Measurements from ENCODE around the gene SHOC2. TPM values are rescaled to one million over a fixed set of nuclear protein-coding genes. Genes with fewer than 3 reads are reported as not detected.

Gene SHOC2
- total RNA-seq, 1 donor from 2014 or later, result 40.4 TPM

DNA sequence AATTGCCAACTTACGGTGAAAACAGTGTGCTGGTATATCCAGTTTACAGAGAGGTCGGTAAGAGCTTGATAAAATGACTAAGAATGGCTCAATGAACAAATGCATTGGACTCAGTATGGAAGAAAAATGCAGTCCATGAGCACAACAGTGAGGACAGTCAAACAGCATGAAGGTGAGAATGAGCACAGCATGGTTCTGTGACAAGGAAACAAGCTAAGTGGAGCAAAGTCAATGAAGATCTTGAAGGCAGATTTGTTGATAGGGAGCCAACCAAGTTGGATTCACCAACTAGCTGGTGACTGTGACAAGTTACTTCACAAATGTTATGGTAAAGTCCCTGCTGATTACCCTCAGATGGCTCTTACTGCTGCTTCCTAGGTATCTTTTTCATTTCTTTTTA lies 75.9 kb downstream of the SHOC2 start:
- Mint-ChIP-seq H3K27ac (no peak overlapping the region), H3K27me3 (ENCODE audit: low read depth) (no peaks in the 10 kb centered on the region), H3K9me3 (no peaks in the 10 kb centered on the region), H3K36me3 (peaks cover 14% of the 10 kb centered on the region), H3K4me3 (no peak overlapping the region), H3K4me1 (peaks cover 4% of the 10 kb centered on the region)
- no peak for DNase-seq (ENCODE audit: low spot score in 2 of 2, unreplicated experiment in 2 of 2)
- TF ChIP-seq, protein P1, sequence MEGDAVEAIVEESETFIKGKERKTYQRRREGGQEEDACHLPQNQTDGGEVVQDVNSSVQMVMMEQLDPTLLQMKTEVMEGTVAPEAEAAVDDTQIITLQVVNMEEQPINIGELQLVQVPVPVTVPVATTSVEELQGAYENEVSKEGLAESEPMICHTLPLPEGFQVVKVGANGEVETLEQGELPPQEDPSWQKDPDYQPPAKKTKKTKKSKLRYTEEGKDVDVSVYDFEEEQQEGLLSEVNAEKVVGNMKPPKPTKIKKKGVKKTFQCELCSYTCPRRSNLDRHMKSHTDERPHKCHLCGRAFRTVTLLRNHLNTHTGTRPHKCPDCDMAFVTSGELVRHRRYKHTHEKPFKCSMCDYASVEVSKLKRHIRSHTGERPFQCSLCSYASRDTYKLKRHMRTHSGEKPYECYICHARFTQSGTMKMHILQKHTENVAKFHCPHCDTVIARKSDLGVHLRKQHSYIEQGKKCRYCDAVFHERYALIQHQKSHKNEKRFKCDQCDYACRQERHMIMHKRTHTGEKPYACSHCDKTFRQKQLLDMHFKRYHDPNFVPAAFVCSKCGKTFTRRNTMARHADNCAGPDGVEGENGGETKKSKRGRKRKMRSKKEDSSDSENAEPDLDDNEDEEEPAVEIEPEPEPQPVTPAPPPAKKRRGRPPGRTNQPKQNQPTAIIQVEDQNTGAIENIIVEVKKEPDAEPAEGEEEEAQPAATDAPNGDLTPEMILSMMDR (IDR thresholded peaks at IDR 0.05; ENCODE audit: unreplicated experiment), result no peak

DNA sequence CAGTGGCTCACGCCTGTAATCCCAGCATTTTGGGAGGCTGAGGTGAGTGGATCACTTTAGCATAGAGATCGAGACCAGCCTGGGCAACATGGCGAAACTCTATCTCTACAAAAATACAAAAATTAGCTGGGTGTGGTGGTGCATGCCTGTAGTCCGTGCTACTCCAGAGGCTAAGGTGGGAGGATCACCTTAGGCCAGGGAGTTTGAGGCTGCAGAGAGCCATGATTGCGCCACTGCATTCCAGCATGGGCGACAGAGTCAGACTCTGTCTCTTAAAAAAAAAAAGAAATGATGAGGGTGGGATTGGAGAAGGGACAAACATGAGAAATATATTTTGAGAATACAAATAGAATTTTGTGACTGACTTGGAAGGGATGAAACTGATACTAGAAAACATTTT lies 76.9 kb downstream of the SHOC2 start:
- TF ChIP-seq, protein P1 (IDR thresholded peaks at IDR 0.05; ENCODE audit: unreplicated experiment), result no peak
- DNase-seq (ENCODE audit: low spot score in 2 of 2, unreplicated experiment in 2 of 2), result no peak
- Mint-ChIP-seq H3K4me3 (no peak overlapping the region), H3K4me1 (peaks cover 4% of the 10 kb centered on the region), H3K9me3 (no peaks in the 10 kb centered on the region), H3K27me3 (ENCODE audit: low read depth) (no peaks in the 10 kb centered on the region), H3K27ac (no peak overlapping the region), H3K36me3 (peaks cover 15% of the 10 kb centered on the region)

DNA sequence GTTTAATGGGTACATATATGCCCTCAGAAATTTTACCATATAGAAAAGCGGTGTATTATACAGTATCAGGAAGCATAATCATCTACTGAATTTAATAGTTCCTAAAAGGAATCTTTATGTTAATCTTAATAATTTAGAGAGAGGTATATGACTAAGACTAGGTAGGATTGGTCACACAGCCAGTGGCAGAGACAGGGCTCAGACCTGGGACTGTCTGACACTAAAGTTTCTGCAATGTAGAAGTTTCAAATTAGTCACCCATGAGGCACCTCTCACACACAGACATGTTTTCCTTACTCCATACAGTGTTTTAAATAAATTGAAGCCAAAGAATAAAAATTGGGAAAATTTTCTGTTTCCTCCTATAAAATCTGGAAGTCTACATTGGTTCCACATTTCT lies 84.6 kb downstream of the SHOC2 start:
- DNase-seq (ENCODE audit: low spot score in 2 of 2, unreplicated experiment in 2 of 2), result no peak
- no peaks in the 10 kb centered on the region for H3K27me3 Mint-ChIP-seq (ENCODE audit: low read depth)
- H3K36me3 Mint-ChIP-seq, result peaks cover 23% of the 10 kb centered on the region
- no peak overlapping the region for H3K4me3 Mint-ChIP-seq
- no peak overlapping the region for H3K27ac Mint-ChIP-seq
- no peaks in the 10 kb centered on the region for H3K9me3 Mint-ChIP-seq
- TF ChIP-seq, protein P1 (IDR thresholded peaks at IDR 0.05; ENCODE audit: unreplicated experiment), result no peak
- peaks cover 6% of the 10 kb centered on the region for H3K4me1 Mint-ChIP-seq

DNA sequence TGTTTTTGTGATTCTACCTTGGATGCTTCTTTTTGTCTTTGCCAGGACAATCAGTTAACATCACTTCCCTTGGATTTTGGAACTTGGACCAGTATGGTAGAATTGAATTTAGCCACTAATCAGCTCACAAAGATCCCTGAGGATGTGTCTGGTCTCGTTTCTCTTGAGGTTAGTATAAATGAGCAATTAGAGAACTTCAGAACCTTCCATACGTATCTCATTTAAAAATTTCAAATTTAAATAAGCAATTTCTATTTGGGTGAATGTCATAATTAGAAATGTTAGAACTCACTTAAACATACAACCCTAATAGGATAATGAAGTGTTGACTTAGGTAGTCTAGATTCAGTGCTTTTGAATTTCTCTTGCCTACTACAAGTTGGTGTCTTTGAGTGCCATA lies 88.1 kb downstream of the SHOC2 start:
- H3K9me3 Mint-ChIP-seq, result no peaks in the 10 kb centered on the region
- no peaks in the 10 kb centered on the region for H3K27me3 Mint-ChIP-seq (ENCODE audit: low read depth)
- TF ChIP-seq, protein P1 (IDR thresholded peaks at IDR 0.05; ENCODE audit: unreplicated experiment), result no peak
- no peak overlapping the region for H3K4me3 Mint-ChIP-seq
- H3K27ac Mint-ChIP-seq, result no peak overlapping the region
- H3K4me1 Mint-ChIP-seq, result peaks cover 6% of the 10 kb centered on the region
- no peak for DNase-seq (ENCODE audit: low spot score in 2 of 2, unreplicated experiment in 2 of 2)
- peaks cover 23% of the 10 kb centered on the region for H3K36me3 Mint-ChIP-seq

DNA sequence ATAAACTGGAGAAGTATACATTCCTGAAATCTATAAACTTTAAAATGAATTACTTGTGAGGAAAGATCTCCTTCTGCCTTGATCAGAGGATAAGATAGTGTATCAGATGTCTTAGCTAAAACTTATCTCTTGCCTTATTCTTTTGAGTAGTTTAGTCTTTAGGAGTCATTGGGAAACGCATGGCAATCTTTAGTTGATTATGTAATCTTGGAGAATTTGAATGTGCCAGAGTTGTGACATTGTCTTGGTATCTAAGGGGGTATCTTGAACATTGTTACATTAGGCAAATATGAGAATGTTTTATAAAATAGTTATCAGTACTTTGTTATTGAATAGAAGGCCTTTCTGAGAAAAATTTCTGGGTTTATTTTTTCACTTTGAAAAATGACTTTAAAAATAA lies 95.8 kb downstream of the SHOC2 start:
- Mint-ChIP-seq H3K27me3 (ENCODE audit: low read depth) (no peaks in the 10 kb centered on the region), H3K27ac (no peak overlapping the region), H3K36me3 (peaks cover 19% of the 10 kb centered on the region), H3K9me3 (no peaks in the 10 kb centered on the region), H3K4me1 (peaks cover 4% of the 10 kb centered on the region), H3K4me3 (no peak overlapping the region)
- TF ChIP-seq, protein P1 (IDR thresholded peaks at IDR 0.05; ENCODE audit: unreplicated experiment), result no peak
- DNase-seq (ENCODE audit: low spot score in 2 of 2, unreplicated experiment in 2 of 2), result no peak

DNA sequence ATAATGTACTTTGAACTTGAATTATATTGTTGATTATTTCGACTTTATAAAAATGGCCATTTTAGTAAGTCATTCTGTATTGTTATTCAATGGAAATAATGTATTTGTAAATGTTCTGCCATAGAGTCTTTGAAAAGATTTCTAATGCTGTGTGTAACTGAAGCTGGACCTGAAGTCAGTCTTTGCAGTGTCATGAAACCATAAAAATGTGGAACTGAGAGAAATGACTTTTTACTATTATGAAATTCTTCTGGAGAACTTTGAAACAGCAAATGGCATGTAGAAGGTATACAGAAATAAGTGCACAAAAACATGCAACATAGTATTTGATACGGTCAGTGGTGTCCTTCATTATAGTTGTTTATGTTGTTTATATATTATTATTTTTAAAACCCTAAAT lies 97.7 kb downstream of the SHOC2 start:
- H3K27me3 Mint-ChIP-seq (ENCODE audit: low read depth), result no peaks in the 10 kb centered on the region
- H3K27ac Mint-ChIP-seq, result no peak overlapping the region
- TF ChIP-seq, protein P1 (IDR thresholded peaks at IDR 0.05; ENCODE audit: unreplicated experiment), result no peak
- H3K4me3 Mint-ChIP-seq, result no peak overlapping the region
- H3K9me3 Mint-ChIP-seq, result peaks cover 9% of the 10 kb centered on the region
- DNase-seq (ENCODE audit: low spot score in 2 of 2, unreplicated experiment in 2 of 2), result no peak
- H3K36me3 Mint-ChIP-seq, result peaks cover 30% of the 10 kb centered on the region
- H3K4me1 Mint-ChIP-seq, result peaks cover 4% of the 10 kb centered on the region
